Activated CD8-positive, alpha-beta memory T cell treated with anti-CD3 and anti-CD28 coated beads, Interleukin-2, amount 10 ng/mL, durations not matched to agents 7 days and 5 days (primary cell): ENCODE data around the gene CCDC9B. TPM values are rescaled to one million over a fixed set of nuclear protein-coding genes. Genes with fewer than 3 reads are reported as not detected.

Source experiments
- ATAC-seq: fragments of 150-1000 bp; cut with Tn5 transposase; one replicate; pipeline ENCODE4 v1.10.0; 2021; ENCODE audit warnings: moderate library complexity
- CTCF ChIA-PET: fragments of 350-600 bp; sonication (Branson Sonifier 250); formaldehyde crosslinking; loops from one replicate; lab custom pipeline; 2021; ENCODE audit warnings: antibody characterized with exemption; lab: Charles Lee
- DNase-seq: peaks from one replicate; pipeline ENCODE4 v3.0.0-alpha.2; 2020
- H3K27ac Mint-ChIP-seq: one replicate; pipeline ENCODE4 v1.8.0; 2021; ENCODE audit warnings: mild to moderate bottlenecking, mixed read lengths
- H3K27me3 Mint-ChIP-seq: one replicate; pipeline ENCODE4 v1.8.0; 2021; ENCODE audit warnings: mixed read lengths
- H3K36me3 Mint-ChIP-seq: one replicate; pipeline ENCODE4 v1.8.0; 2021; ENCODE audit warnings: mild to moderate bottlenecking, mixed read lengths
- H3K4me1 Mint-ChIP-seq: one replicate; pipeline ENCODE4 v1.8.0; 2021; ENCODE audit warnings: mixed read lengths
- H3K4me3 Mint-ChIP-seq: one replicate; pipeline ENCODE4 v1.8.0; 2021; ENCODE audit warnings: mild to moderate bottlenecking, moderate library complexity, mixed read lengths
- H3K9me3 Mint-ChIP-seq: one replicate; pipeline ENCODE4 v1.8.0; 2022; ENCODE audit warnings: low read depth, mixed read lengths
- total RNA-seq, 2 experiments: library from RNA; stranded (reverse); gene quantifications; one replicate each; pipeline ENCODE4 v1.2.3, GENCODE V29; 2021

CCDC9B gene
- total RNA-seq, 2 experiments from 2014 or later = 0.45 to 1.5 TPM

- Mint-ChIP-seq H3K4me3 (no peak overlapping the region), H3K9me3 (no peaks in the 10 kb centered on the region), H3K4me1 (peaks cover 2% of the 10 kb centered on the region), H3K36me3 (no peaks in the 10 kb centered on the region), H3K27ac (no peak overlapping the region), H3K27me3 (peaks cover 25% of the 10 kb centered on the region)
- ATAC-seq (no peak), DNase-seq (no peak)
- CTCF ChIA-PET = interaction anchor here (1.4 to 9.2 kb wide), 5 partner anchors 11 to 141 kb away, joined by 3 to 101 read pairs (median 32); partner anchors contain the start of gene PLCB2
These were observed 55.6 kb downstream of the CCDC9B start for GRCh38 chr15:40285151-40285550.

DNA sequence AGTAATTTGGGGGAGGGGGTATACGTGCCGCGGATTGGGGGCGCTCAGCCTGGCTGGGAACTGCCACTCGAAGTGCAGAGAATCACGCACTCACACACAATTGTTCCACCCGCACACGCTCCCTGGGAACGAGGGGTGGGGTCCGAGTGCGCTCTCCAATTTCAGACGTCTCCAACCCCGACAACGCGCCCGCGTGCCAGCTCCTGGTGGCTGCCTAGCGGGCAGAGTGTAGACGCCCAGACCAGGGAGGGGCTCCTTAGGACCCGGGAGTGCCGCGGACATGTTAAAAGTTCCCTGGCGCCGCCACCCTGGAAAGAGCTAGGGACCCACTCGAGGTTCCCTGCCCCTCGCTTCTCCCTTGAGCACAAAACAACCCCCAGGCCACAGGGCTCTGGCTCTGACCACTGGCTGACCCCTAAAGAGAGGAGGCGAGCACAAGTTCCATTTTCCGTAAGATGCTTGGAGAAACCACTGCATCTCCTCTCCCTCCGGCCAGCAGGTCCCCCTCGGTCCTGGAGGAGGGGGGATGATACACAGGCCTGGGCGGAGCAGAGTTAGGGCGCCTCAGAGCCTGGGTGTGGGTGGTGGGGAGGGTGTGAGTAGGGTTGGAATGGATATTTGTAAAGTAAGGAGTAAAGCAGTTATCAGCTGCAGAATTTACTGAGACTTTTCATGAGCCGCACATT is 57.0 kb downstream of the CCDC9B start:
- no peaks in the 10 kb centered on the region for H3K36me3 Mint-ChIP-seq
- no peak overlapping the region for H3K27ac Mint-ChIP-seq
- peaks cover 36% of the 10 kb centered on the region for H3K27me3 Mint-ChIP-seq
- no peaks in the 10 kb centered on the region for H3K9me3 Mint-ChIP-seq
- CTCF ChIA-PET = interaction anchor here (0.7 to 9.2 kb wide), 8 partner anchors 9 to 129 kb away, joined by 3 to 101 read pairs (median 4); partner anchors contain the start of gene PLCB2
- peaks cover 6% of the 10 kb centered on the region for H3K4me1 Mint-ChIP-seq
- ATAC-seq (no peak), DNase-seq (no peak)
- no peak overlapping the region for H3K4me3 Mint-ChIP-seq

DNA sequence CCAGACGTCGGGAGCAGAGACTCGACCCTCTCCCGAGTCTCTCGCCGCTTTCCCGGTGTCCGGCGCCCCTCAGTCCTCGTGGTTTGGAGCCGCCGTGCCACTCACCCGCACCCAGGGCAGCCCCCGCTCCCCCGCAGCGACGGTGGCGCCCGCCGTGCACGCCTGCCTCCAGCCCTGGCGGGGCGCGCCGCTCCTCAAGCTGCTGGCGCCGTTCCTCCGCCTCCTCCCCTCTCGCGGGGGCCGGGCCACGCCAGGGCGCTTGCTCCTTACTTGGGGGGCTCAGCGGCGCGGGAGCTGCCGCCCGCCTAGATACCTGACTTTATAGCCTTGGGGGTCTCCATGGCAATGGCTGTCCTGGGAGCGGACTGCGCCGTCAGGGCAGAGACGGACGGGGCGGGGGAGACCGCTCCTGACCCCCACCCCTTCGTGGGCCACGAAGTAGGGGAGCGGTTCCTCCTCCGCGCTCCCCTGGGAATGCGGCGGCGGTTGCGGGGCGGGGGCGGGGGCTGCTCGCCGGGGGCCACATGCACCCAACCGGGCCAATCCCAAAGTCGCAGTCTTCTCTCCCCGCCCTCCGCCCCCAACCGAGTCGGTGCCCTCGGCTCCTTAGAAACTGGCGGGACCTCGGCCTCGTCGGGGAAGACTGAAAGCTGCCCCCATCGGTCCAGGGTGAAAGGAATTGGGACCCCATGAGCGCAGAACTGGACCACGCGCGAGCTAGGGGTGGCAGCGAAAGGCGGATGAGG is 57.7 kb downstream of the CCDC9B start, which contains the start of gene ANKRD63:
ANKRD63 (minus strand) TSS at position 196 of the 746 bp plus-strand sequence. CDS start 478 bp downstream, outside the sequence.
- Mint-ChIP-seq H3K9me3 (no peaks in the 10 kb centered on the region), H3K36me3 (no peaks in the 10 kb centered on the region), H3K27me3 (peaks cover 43% of the 10 kb centered on the region), H3K27ac (no peak within 1 kb of the TSS), H3K4me1 (peaks cover 6% of the 10 kb centered on the region), H3K4me3 (peak within 1 kb of the TSS; percentile 58)
- CTCF ChIA-PET = interaction anchor here (0.7 to 9.2 kb wide), 9 partner anchors 9 to 129 kb away, joined by 3 to 101 read pairs (median 3); partner anchors contain the start of gene PLCB2
- no peak for DNase-seq
- ATAC-seq = peak; percentile 63

GRCh38 chr15:40282147-40282868 is 58.4 kb downstream of the CCDC9B start:
- Mint-ChIP-seq H3K4me3 (peak overlapping the region; percentile 58), H3K27me3 (peaks cover 50% of the 10 kb centered on the region), H3K4me1 (peaks cover 6% of the 10 kb centered on the region), H3K9me3 (no peaks in the 10 kb centered on the region), H3K36me3 (no peaks in the 10 kb centered on the region), H3K27ac (no peak overlapping the region)
- peak; percentile 74 for ATAC-seq
- CTCF ChIA-PET = interaction anchor here (0.9 to 9.2 kb wide), 9 partner anchors 8 to 140 kb away, joined by 3 to 101 read pairs (median 3); partner anchors contain the start of gene PLCB2
- DNase-seq = peak; percentile 57

GRCh38 chr15:40281801-40282146 is 59.0 kb downstream of the CCDC9B start:
- peaks cover 56% of the 10 kb centered on the region for H3K27me3 Mint-ChIP-seq
- H3K4me1 Mint-ChIP-seq = peaks cover 6% of the 10 kb centered on the region
- no peaks in the 10 kb centered on the region for H3K36me3 Mint-ChIP-seq
- CTCF ChIA-PET = interaction anchor here (0.9 to 9.2 kb wide), 3 partner anchors 28 to 140 kb away, joined by 3 to 101 read pairs (median 38); partner anchors contain the start of gene PLCB2
- H3K4me3 Mint-ChIP-seq = no peak overlapping the region
- H3K27ac Mint-ChIP-seq = no peak overlapping the region
- ATAC-seq (no peak), DNase-seq (no peak)
- H3K9me3 Mint-ChIP-seq = no peaks in the 10 kb centered on the region

Other genes starting within 250 kb of the CCDC9B start
- 10 to 100 TPM in 1 of 2 experiments, 1 to 10 TPM in 1; 3.6 to 13.0 TPM for gene BMF, start 232.1 kb downstream of the CCDC9B start, total RNA-seq
- 100 to 1,000 TPM in 1 of 2 experiments, 10 to 100 TPM in 1; 89.5 to 107 TPM for gene BUB1B, start 179.9 kb downstream of the CCDC9B start, total RNA-seq
- 1 to 10 TPM; 1.0 to 1.7 TPM for gene PAK6, start 101.9 kb downstream of the CCDC9B start, total RNA-seq
- gene ANKRD63, start 57.9 kb downstream of the CCDC9B start, total RNA-seq = not detected
- 100 to 1,000 TPM; 104 to 120 TPM for gene PLCB2, start 33.0 kb downstream of the CCDC9B start, total RNA-seq
- gene INAFM2, start 17.2 kb downstream of the CCDC9B start, total RNA-seq = 10 to 100 TPM in 1 of 2 experiments, 1 to 10 TPM in 1; 4.9 to 10.2 TPM
- gene PHGR1, start 10.1 kb upstream of the CCDC9B start, total RNA-seq = not detected
- under 1 TPM; 0.23 to 0.37 TPM for gene DISP2, start 17.3 kb upstream of the CCDC9B start, total RNA-seq
- 10 to 100 TPM; 77.1 to 82.0 TPM for gene KNSTRN, start 41.8 kb upstream of the CCDC9B start, total RNA-seq
- gene IVD, start 64.9 kb upstream of the CCDC9B start, total RNA-seq = 10 to 100 TPM; 70.3 to 87.2 TPM
- 10 to 100 TPM; 24.1 to 25.6 TPM for gene BAHD1, start 100.0 kb upstream of the CCDC9B start, total RNA-seq
- 10 to 100 TPM; 12.3 to 12.6 TPM for gene CHST14, start 130.0 kb upstream of the CCDC9B start, total RNA-seq
- gene CCDC32, start 224.1 kb upstream of the CCDC9B start, total RNA-seq = 10 to 100 TPM; 24.4 to 27.8 TPM
- gene RPUSD2, start 228.4 kb upstream of the CCDC9B start, total RNA-seq = 10 to 100 TPM; 17.6 to 17.7 TPM